Parathyroid adenoma (tissue), 2 donors: ENCODE data around the gene GJC2.
"Not testable (repeated sequence)": the region's sequence is repeated elsewhere in the genome, so short reads cannot be mapped to it uniquely, and the experiment has no call there.

Source experiments
- H2AFZ ChIP-seq: fragments of 300-600 bp; sonication (generic); one replicate; pipeline ENCODE4 v1.7.0; 2017; ENCODE audit warnings: antibody characterized with exemption, mild to moderate bottlenecking
- H3K27ac ChIP-seq: fragments of 300-600 bp; sonication (generic); one replicate; pipeline ENCODE4 v1.7.0; 2017
- H3K27me3 ChIP-seq: fragments of 300-600 bp; sonication (generic); one replicate; pipeline ENCODE4 v1.7.0; 2017; ENCODE audit warnings: low read length; ENCODE audit not compliant: control insufficient read depth, insufficient read depth
- H3K36me3 ChIP-seq: fragments of 300-600 bp; sonication (generic); one replicate; pipeline ENCODE4 v1.7.0; 2017; ENCODE audit warnings: low read length; ENCODE audit not compliant: control insufficient read depth, insufficient read depth
- H3K4me1 ChIP-seq: fragments of 300-600 bp; sonication (generic); one replicate; pipeline ENCODE4 v1.7.0; 2017; ENCODE audit warnings: control low read depth
- H3K4me2 ChIP-seq: fragments of 300-600 bp; sonication (generic); one replicate; pipeline ENCODE4 v1.7.0; 2017; ENCODE audit warnings: low read length
- H3K4me3 ChIP-seq: fragments of 300-600 bp; sonication (generic); one replicate; pipeline ENCODE4 v1.7.0; 2017; ENCODE audit warnings: low read depth, low read length
- H3K79me2 ChIP-seq: fragments of 300-600 bp; sonication (generic); one replicate; pipeline ENCODE4 v1.7.0; 2017; ENCODE audit warnings: control low read depth
- H3K9ac ChIP-seq: fragments of 300-600 bp; sonication (generic); one replicate; pipeline ENCODE4 v1.7.0; 2017; ENCODE audit warnings: mild to moderate bottlenecking
- H3K9me3 ChIP-seq: fragments of 300-600 bp; sonication (generic); one replicate; pipeline ENCODE4 v1.7.0; 2017; ENCODE audit warnings: low read length; ENCODE audit not compliant: control insufficient read depth
- CTCF ChIP-seq: fragments of 300-600 bp; sonication (generic); IDR thresholded peaks from one replicate; pipeline ENCODE4 v1.7.0; 2017; ENCODE audit warnings: antibody characterized with exemption, mild to moderate bottlenecking
- donor health status: primary hyperparathyroidism.

GJC2 gene

GRCh38 chr1:228180959-228181644, 31.4 kb downstream of the GJC2 start:
- Histone ChIP-seq H3K4me2 (no peak overlapping the region), H3K4me3 (no peak overlapping the region), H2AFZ (no peak overlapping the region), H3K27me3 (no peaks in the 10 kb centered on the region), H3K9ac (no peak overlapping the region), H3K79me2 (no peaks in the 10 kb centered on the region), H3K4me1 (peaks cover 3% of the 10 kb centered on the region), H3K27ac (no peak overlapping the region), H3K9me3 (no peaks in the 10 kb centered on the region), H3K36me3 (no peaks in the 10 kb centered on the region)
- no peak for TF ChIP-seq CTCF

DNA sequence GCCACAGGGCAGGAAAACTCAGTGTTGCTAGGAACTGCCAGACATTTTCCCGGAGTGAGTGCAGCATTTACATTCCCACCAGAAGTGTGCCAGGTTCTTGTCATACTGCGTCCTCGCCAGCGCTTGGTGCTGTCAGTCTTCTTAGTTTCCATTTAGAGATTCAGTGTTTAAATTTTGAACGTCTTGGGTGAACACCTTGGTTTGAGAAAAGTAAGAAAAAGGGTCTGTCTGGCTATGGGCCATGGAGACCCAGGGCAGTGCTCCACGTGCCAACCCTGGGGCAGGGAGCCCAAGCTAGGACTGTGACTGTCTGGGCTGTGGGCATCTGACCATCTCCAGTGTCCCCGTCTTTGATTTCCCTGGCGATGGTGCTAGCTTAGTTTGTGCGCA, 31.9 kb downstream of the GJC2 start:
- no peaks in the 10 kb centered on the region for H3K27me3 ChIP-seq
- peaks cover 3% of the 10 kb centered on the region for H3K4me1 ChIP-seq
- no peaks in the 10 kb centered on the region for H3K36me3 ChIP-seq
- H3K4me2 ChIP-seq: no peak overlapping the region
- H3K9ac ChIP-seq: no peak overlapping the region
- no peaks in the 10 kb centered on the region for H3K79me2 ChIP-seq
- H2AFZ ChIP-seq: no peak overlapping the region
- TF ChIP-seq CTCF: no peak
- H3K9me3 ChIP-seq: no peaks in the 10 kb centered on the region
- H3K4me3 ChIP-seq: no peak overlapping the region
- no peak overlapping the region for H3K27ac ChIP-seq

- H3K27ac ChIP-seq: no peak overlapping the region
- H3K36me3 ChIP-seq: no peaks in the 10 kb centered on the region
- peaks cover 3% of the 10 kb centered on the region for H3K4me1 ChIP-seq
- no peak overlapping the region for H3K9ac ChIP-seq
- no peak overlapping the region for H3K4me2 ChIP-seq
- no peak overlapping the region for H2AFZ ChIP-seq
- no peak overlapping the region for H3K4me3 ChIP-seq
- no peak for TF ChIP-seq CTCF
- H3K9me3 ChIP-seq: no peaks in the 10 kb centered on the region
- H3K79me2 ChIP-seq: no peaks in the 10 kb centered on the region
- no peaks in the 10 kb centered on the region for H3K27me3 ChIP-seq
These were observed 32.7 kb downstream of the GJC2 start for GRCh38 chr1:228182296-228183030.

DNA sequence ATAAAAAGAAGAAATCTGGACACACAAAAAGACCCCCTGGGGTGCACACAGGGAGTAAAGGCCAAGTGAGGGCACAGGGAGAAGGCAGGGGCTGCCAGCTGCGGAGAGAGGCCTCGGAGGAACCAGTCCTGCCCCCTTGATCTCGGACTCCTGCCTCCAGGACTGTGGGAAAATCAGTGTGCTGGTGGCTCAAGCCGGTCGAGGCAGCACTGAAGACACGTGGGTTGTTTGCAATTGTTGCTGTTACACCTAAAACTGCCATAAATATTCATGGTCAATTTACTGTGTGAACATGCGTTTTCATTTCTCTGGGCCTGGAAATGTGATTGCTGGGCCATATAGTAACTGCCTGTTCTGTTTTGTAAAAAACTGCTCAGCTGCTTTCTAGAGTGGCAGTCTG, 34.4 kb downstream of the GJC2 start:
- no peaks in the 10 kb centered on the region for H3K9me3 ChIP-seq
- H3K79me2 ChIP-seq: no peaks in the 10 kb centered on the region
- no peak overlapping the region for H3K27ac ChIP-seq
- H3K4me2 ChIP-seq: no peak overlapping the region
- H3K27me3 ChIP-seq: no peaks in the 10 kb centered on the region
- H2AFZ ChIP-seq: no peak overlapping the region
- no peak for TF ChIP-seq CTCF
- no peak overlapping the region for H3K9ac ChIP-seq
- H3K4me3 ChIP-seq: no peak overlapping the region
- no peaks in the 10 kb centered on the region for H3K4me1 ChIP-seq
- H3K36me3 ChIP-seq: no peaks in the 10 kb centered on the region

DNA sequence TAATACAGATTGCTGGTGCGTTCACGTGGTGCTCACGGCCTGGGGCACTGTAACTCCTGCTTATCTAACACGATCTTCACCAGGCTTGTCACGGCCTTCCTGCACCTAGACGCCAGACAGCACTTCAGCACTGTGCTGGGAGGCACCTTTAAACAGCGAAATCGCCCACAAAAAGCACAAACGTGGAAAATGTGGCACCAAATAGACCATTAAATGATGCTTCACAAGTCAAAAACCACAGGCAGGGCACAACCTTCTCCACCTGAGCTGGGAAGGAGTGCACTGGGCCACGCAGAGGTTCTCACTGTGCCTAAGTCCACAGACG, 35.9 kb downstream of the GJC2 start:
- no peaks in the 10 kb centered on the region for H3K79me2 ChIP-seq
- no peak overlapping the region for H3K4me2 ChIP-seq
- no peak overlapping the region for H3K27ac ChIP-seq
- TF ChIP-seq CTCF: no peak
- no peak overlapping the region for H2AFZ ChIP-seq
- no peaks in the 10 kb centered on the region for H3K4me1 ChIP-seq
- H3K9me3 ChIP-seq: no peaks in the 10 kb centered on the region
- no peak overlapping the region for H3K4me3 ChIP-seq
- H3K9ac ChIP-seq: no peak overlapping the region
- H3K36me3 ChIP-seq: no peaks in the 10 kb centered on the region
- H3K27me3 ChIP-seq: no peaks in the 10 kb centered on the region

DNA sequence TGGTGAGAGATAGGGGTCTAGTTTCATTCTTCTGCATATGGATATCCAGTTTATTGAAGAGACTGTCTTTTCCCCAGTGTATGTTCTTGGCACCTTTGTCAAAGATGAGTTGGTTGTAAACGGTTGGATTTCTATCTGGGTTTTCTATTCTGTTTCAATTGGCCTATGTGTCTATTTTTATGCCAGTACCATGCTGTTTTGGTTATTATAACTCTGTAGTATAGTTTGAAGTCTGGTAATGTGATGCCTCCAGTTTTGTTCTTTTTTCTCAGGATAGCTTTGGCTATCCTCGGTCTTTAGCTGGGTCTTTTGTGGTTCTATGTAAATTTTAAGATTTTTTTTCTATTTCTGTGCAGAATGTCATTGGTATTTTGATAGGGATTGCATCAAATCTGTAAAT, 38.5 kb downstream of the GJC2 start:
- H3K4me3 ChIP-seq: not testable (repeated sequence)

More for the DNA sequence above, 38.5 kb downstream of the GJC2 start:
- H3K79me2 ChIP-seq, H3K36me3 ChIP-seq, H3K4me2 ChIP-seq, H3K27me3 ChIP-seq, H3K4me1 ChIP-seq, H2AFZ ChIP-seq, H3K9me3 ChIP-seq, H3K27ac ChIP-seq, H3K9ac ChIP-seq: not testable (repeated sequence)
